ENCODE data around the gene DYNC1I1.

DYNC1I1 gene

GRCh38 chr7:96005271-96005670 lies 232.9 kb downstream of the DYNC1I1 start:
- FAIRE-seq (no peak), DNase-seq (ENCODE audit: insufficient read length, low spot score) (no peak)

DNA sequence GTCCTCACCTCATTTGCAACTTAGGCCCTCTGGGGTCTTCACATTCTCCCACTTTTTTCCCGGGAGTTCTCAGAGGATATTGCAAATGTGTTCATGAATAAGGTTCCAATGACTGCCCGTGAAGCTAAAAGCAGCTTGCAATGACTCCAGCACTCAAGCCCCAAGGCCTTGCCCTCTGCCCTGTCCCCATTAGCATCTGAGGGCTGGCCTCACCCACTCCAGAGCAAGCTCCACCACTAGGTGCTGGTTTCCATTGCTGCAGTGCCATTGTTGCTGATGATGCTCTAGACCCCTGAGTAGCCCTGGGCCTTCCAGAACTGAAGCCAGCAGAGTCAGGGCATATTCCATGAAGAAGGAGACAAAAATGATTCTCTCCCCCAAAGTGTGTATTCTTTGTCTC lies 236.8 kb downstream of the DYNC1I1 start:
- DNase-seq (ENCODE audit: insufficient read length, low spot score), result no peak
- no peak for FAIRE-seq

GRCh38 chr7:96013836-96014235 lies 241.5 kb downstream of the DYNC1I1 start:
- FAIRE-seq, result no peak
- no peak for DNase-seq (ENCODE audit: insufficient read length, low spot score)

DNA sequence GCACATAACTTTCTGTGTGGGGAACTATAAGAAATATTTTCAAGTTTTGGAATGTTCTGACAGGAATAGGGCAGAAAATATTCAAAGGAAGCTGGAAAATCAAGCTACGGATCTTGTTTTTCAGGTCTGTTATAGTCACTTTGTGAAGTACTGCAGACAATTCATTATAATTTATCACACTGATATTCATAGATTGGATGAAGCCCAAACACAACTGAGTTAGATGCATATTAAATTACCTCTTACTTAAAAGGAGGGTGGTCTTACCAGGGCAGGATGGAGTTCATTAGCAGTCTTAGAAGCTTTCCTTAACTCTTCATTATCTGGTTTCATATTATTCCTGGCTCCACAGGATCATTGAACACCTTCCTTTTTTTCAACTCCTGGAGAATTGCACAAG lies 242.3 kb downstream of the DYNC1I1 start:
- FAIRE-seq (no peak), DNase-seq (ENCODE audit: insufficient read length, low spot score) (no peak)

- FAIRE-seq (no peak), DNase-seq (ENCODE audit: insufficient read length, low spot score) (no peak)
These were observed 243.8 kb downstream of the DYNC1I1 start for GRCh38 chr7:96016056-96016586.

DNA sequence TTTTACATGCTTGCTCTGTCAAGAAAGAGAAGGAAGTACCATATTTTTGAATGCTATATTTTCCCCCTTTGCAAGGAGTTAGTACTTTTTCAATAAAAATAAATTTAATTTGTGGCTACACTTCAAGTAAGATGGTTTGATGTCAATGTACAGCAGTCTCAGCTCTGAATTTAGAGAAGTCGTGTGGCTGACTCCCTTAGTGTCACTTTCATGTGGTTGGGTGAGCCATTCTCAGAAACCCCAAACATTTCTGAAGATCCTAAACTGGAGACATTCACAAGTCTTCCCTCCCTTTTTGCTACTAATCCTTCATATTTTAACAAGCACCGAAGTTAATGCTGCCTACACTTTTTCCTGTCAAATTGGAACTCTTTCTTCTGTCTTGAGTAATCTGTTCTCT lies 244.4 kb downstream of the DYNC1I1 start:
- DNase-seq (ENCODE audit: insufficient read length, low spot score) (no peak), FAIRE-seq (no peak)

- FAIRE-seq (no peak), DNase-seq (ENCODE audit: insufficient read length, low spot score) (no peak)
These were observed 245.5 kb downstream of the DYNC1I1 start for GRCh38 chr7:96017877-96018276.

DNA sequence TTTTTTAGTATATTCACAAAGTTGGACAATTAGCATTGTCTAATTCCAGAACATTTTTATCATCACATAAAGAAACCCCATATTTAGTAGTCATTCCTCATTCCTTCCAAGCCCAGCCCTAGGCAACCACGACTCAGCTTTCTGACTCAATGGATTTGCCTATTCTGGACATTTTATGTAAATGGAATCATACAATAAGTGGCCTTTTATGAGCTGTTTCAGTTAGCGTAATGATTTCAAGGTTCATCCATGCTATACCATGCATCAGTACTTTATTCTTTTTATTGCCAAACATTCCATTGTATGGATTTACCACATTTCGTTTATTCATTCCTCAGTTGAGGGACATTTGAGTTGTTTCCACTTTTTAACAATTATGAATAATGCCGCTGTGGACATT lies 249.2 kb downstream of the DYNC1I1 start:
- DNase-seq (ENCODE audit: insufficient read length, low spot score) (no peak), FAIRE-seq (no peak)

GRCh38 chr7:96023387-96023786 lies 251.0 kb downstream of the DYNC1I1 start:
- FAIRE-seq (no peak), DNase-seq (ENCODE audit: insufficient read length, low spot score) (no peak)

- DNase-seq (ENCODE audit: insufficient read length, low spot score), result no peak
- FAIRE-seq, result no peak
These were observed 253.7 kb downstream of the DYNC1I1 start for GRCh38 chr7:96026010-96026409.

- DNase-seq (ENCODE audit: insufficient read length, low spot score), result no peak
- no peak for FAIRE-seq
These were observed 254.3 kb downstream of the DYNC1I1 start for GRCh38 chr7:96026611-96027010.

DNA sequence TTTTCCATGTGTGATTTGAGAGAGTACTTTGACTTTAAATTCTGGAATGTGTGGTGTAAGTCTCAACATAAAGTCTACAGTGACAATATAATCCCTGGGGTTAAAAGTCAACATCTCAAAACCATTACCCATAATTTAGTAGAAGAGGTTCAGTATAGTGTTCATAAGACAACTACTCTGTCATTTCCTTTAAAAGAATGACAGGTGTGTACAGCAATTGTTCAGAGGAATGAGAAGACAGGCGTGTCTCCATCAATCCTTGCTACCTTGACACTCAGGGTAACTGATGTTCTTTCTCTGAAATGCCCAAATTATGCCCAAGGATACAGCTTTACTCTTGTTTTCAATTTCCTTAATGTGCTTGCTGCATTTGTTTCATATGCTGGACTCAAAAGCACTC lies 256.4 kb downstream of the DYNC1I1 start:
- no peak for DNase-seq (ENCODE audit: insufficient read length, low spot score)
- FAIRE-seq, result no peak

DNA sequence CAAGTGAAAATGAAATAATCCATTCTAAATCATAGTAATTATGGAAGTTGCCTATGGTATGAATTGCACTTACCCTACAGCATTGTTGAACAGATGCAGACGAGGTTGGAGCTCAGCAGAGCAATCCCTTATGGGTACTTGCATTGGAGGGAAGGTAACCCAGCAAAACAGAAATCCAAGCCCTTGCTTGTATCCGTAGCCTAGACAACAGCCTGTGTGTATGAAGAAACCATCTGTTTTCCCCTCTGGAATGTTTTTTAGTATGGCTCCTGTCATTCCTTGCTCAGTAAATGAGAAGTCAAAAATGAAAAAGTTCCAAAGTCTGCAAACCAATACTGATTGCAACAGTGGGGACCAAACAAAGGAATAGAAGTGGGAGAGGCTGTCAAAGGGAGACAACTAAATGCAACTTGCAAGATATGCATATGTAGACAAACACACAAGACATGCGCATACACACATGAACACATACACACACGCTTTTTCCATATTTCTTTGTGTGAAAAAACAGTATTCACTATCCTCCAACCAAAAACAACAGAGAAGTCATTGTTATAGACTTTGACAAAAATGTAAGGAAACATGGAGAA lies 260.8 kb downstream of the DYNC1I1 start:
- no peak for DNase-seq (ENCODE audit: insufficient read length, low spot score)
- no peak for FAIRE-seq

GRCh38 chr7:96034940-96035727 lies 262.8 kb downstream of the DYNC1I1 start:
- FAIRE-seq, result no peak
- no peak for DNase-seq (ENCODE audit: insufficient read length, low spot score)

- FAIRE-seq (no peak), DNase-seq (ENCODE audit: insufficient read length, low spot score) (no peak)
These were observed 268.0 kb downstream of the DYNC1I1 start for GRCh38 chr7:96040250-96040772.

- FAIRE-seq (no peak), DNase-seq (ENCODE audit: insufficient read length, low spot score) (no peak)
These were observed 268.8 kb downstream of the DYNC1I1 start for GRCh38 chr7:96041171-96041570.

DNA sequence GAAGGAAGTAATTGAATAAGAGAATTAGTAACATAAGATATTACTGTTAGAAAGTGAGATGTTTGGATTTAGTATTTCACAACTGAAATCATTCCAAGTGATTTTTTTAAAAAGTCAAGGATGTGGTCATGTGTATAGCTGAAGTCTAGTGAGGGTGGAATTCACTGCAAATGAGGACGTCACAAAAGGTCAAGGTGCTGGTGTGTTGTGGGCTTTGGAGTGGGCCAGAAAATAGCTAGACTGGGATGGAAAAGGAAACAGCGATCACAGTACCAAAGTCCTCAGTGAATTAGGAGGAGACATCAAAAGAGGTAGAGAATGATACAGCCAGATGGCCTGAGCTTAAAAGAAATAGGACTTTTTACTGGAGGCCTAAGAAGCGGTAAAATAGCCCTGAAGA lies 272.8 kb downstream of the DYNC1I1 start:
- no peak for FAIRE-seq
- no peak for DNase-seq (ENCODE audit: insufficient read length, low spot score)

GRCh38 chr7:96045919-96046318 lies 273.6 kb downstream of the DYNC1I1 start:
- no peak for FAIRE-seq

DNA sequence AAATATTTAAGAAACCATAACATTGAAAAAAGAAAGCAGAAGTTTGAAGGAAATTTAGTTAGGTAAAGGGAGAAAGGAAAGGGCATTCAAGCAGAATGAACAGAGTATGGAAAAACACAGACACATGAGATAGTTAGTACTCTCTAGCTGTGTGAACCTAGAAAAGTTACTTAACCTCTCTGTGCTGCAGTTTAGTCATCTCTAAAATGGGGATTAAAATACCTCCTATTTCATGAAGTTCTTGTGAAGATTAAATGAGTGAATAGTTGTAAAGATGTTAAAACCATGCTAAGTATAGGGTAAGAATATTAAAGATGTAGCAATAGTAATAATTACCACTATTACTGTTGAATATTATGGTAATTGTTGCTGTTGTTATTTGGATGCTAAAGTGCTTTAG lies 279.9 kb downstream of the DYNC1I1 start:
- no peak for FAIRE-seq
- DNase-seq (ENCODE audit: insufficient read length, low spot score), result no peak

More at GRCh38 chr7:96045919-96046318, 273.6 kb downstream of the DYNC1I1 start:
- DNase-seq (ENCODE audit: insufficient read length, low spot score), result no peak

- DNase-seq (ENCODE audit: insufficient read length, low spot score) (no peak), FAIRE-seq (no peak)
These were observed 280.6 kb downstream of the DYNC1I1 start for GRCh38 chr7:96052860-96053470.

GRCh38 chr7:96055717-96056116 lies 283.4 kb downstream of the DYNC1I1 start:
- DNase-seq (ENCODE audit: insufficient read length, low spot score) (no peak), FAIRE-seq (no peak)

DNA sequence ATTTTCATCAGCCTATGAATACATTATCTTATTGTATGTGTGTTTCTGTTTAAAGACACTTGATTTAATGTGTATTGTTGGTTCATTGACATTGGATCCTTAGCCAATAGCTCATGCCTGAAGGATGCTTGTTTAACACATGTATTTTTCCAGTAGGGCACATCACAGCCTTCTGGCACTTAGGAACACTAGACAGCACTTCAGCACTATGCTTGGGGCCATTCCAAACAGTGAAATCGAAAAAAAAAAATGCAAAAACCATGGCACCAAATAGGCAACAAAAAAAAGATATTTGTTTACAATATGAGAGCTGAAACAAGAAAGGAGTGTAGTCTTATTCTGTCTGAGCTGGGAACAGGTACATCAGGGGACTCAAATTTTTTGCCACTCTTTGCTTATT lies 286.7 kb downstream of the DYNC1I1 start:
- DNase-seq (ENCODE audit: insufficient read length, low spot score) (no peak), FAIRE-seq (no peak)
